Chondrocyte (in vitro differentiated cells): Measurements from ENCODE around the gene WIZ. TPM values are rescaled to one million over a fixed set of nuclear protein-coding genes. Genes with fewer than 3 reads are reported as not detected.

Experiments used
- DNase-seq: peaks from one replicate; pipeline ENCODE4 v3.0.0; 2021; ENCODE audit warnings: mixed read lengths, low spot score
- H3K27ac Mint-ChIP-seq: one replicate; pipeline ENCODE4 v1.8.0; 2021; ENCODE audit warnings: mild to moderate bottlenecking, moderate library complexity, mixed read lengths; ENCODE audit not compliant: unreplicated experiment
- H3K27me3 Mint-ChIP-seq: 2 replicates; pipeline ENCODE4 v1.8.0; 2021; ENCODE audit warnings: low read depth, mixed read lengths
- H3K36me3 Mint-ChIP-seq: 2 replicates; pipeline ENCODE4 v1.8.0; 2021; ENCODE audit warnings: low read depth, mixed read lengths
- H3K4me1 Mint-ChIP-seq: 2 replicates; pipeline ENCODE4 v1.8.0; 2021; ENCODE audit warnings: low read depth, mild to moderate bottlenecking, mixed read lengths
- H3K4me3 Mint-ChIP-seq: one replicate; pipeline ENCODE4 v1.8.0; 2021; ENCODE audit warnings: mild to moderate bottlenecking, moderate library complexity, mixed read lengths; ENCODE audit not compliant: unreplicated experiment
- H3K9me3 Mint-ChIP-seq: 2 replicates; pipeline ENCODE4 v1.8.0; 2021; ENCODE audit warnings: low read depth, mixed read lengths
- total RNA-seq: library from RNA; stranded (reverse); gene quantifications from 3 replicates; pipeline ENCODE4 v1.2.1, GENCODE V29; 2021
- TF ChIP-seq, protein P1 (sequence below): fragments of 200-600 bp; sonication (generic); IDR thresholded peaks from 2 replicates; pipeline ENCODE4 v1.5.0; 2021; ENCODE audit warnings: antibody characterized with exemption, mild to moderate bottlenecking, moderate library complexity

WIZ gene
- total RNA-seq, 1 donor from 2014 or later = 52.4 TPM

GRCh38 chr19:15450528-15450890, 753 bp upstream of the WIZ start:
- peak overlapping the region; percentile 78 for H3K27ac Mint-ChIP-seq
- peaks cover 20% of the 10 kb centered on the region for H3K4me1 Mint-ChIP-seq
- no peaks in the 10 kb centered on the region for H3K9me3 Mint-ChIP-seq
- no peaks in the 10 kb centered on the region for H3K36me3 Mint-ChIP-seq
- peaks cover 12% of the 10 kb centered on the region for H3K27me3 Mint-ChIP-seq
- no peak for DNase-seq
- TF ChIP-seq, protein P1, sequence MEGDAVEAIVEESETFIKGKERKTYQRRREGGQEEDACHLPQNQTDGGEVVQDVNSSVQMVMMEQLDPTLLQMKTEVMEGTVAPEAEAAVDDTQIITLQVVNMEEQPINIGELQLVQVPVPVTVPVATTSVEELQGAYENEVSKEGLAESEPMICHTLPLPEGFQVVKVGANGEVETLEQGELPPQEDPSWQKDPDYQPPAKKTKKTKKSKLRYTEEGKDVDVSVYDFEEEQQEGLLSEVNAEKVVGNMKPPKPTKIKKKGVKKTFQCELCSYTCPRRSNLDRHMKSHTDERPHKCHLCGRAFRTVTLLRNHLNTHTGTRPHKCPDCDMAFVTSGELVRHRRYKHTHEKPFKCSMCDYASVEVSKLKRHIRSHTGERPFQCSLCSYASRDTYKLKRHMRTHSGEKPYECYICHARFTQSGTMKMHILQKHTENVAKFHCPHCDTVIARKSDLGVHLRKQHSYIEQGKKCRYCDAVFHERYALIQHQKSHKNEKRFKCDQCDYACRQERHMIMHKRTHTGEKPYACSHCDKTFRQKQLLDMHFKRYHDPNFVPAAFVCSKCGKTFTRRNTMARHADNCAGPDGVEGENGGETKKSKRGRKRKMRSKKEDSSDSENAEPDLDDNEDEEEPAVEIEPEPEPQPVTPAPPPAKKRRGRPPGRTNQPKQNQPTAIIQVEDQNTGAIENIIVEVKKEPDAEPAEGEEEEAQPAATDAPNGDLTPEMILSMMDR = no peak
- H3K4me3 Mint-ChIP-seq = peak overlapping the region; percentile 58

DNA sequence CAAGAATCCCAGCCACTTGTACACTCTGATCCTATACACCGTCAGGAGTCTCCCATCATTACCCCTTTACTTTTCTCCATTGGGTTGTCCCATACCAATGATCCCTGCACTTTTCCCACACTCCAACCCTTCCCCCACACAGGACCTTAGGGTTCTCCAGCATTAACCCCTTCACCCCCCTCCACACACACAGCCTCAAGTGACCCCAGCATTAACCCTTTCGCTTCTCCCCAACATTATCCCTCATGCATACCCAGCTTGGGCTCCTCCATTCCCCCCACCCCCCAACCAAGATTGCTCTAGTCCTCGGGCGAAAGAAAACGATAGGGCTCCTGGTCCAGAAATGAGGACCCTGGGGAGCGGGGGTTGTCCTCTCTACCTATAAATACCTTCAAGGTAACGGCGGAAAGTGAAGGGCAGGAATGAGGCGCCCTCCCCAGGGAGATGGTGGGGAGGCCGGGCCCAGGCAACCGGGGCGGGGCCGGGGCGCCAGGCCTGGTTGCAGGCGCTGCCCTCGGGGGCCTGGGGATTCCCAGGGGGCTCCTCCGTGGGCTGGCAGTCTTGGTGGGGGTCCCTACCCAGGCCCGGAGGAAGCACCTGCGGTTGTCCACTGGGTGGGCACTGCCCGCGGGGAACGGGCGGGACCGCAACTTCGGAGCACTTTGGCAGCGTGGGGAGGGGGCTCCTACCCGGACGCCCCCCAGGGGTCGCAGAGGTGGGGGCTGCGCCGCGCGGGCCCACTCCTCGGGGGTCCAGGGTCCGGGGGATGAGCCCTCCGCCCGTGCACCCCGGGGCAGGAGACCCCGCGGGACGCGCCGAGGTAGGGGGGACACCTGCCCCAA, 757 bp downstream of the WIZ start:
- H3K36me3 Mint-ChIP-seq = no peaks in the 10 kb centered on the region
- peaks cover 4% of the 10 kb centered on the region for H3K27me3 Mint-ChIP-seq
- peak overlapping the region; percentile 77 for H3K27ac Mint-ChIP-seq
- peaks cover 20% of the 10 kb centered on the region for H3K4me1 Mint-ChIP-seq
- TF ChIP-seq, protein P1 = no peak
- H3K9me3 Mint-ChIP-seq = no peaks in the 10 kb centered on the region
- no peak for DNase-seq
- peak overlapping the region; percentile 69 for H3K4me3 Mint-ChIP-seq

GRCh38 chr19:15448044-15448777, 1.5 kb downstream of the WIZ start:
- no peak for DNase-seq
- peak overlapping the region; percentile 69 for H3K4me3 Mint-ChIP-seq
- no peaks in the 10 kb centered on the region for H3K27me3 Mint-ChIP-seq
- H3K27ac Mint-ChIP-seq = peak overlapping the region; percentile 77
- H3K4me1 Mint-ChIP-seq = peaks cover 18% of the 10 kb centered on the region
- TF ChIP-seq, protein P1 = no peak
- no peaks in the 10 kb centered on the region for H3K36me3 Mint-ChIP-seq
- no peaks in the 10 kb centered on the region for H3K9me3 Mint-ChIP-seq

DNA sequence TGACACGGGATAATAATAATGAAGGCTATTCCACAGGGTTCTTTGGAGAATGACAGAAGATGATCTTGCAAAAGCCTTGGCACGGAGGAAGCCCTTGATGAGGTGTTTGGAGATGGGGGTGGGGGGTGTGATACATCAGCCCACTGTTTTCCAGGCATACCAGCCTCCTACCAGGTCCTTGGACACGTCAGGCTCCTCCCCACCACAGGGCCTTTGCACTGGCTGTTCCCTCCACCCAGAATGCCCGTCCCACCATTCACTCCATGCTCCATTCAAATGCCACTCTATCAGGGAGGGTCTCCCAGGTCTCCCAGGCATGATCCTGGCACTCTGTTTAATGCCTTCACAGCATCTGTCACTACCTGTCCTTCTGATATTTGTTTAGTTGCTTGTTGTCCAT, 2.7 kb downstream of the WIZ start:
- Mint-ChIP-seq H3K4me3 (no peak overlapping the region), H3K36me3 (no peaks in the 10 kb centered on the region), H3K4me1 (peaks cover 12% of the 10 kb centered on the region), H3K9me3 (no peaks in the 10 kb centered on the region), H3K27me3 (no peaks in the 10 kb centered on the region), H3K27ac (no peak overlapping the region)
- no peak for DNase-seq
- TF ChIP-seq, protein P1 = no peak

DNA sequence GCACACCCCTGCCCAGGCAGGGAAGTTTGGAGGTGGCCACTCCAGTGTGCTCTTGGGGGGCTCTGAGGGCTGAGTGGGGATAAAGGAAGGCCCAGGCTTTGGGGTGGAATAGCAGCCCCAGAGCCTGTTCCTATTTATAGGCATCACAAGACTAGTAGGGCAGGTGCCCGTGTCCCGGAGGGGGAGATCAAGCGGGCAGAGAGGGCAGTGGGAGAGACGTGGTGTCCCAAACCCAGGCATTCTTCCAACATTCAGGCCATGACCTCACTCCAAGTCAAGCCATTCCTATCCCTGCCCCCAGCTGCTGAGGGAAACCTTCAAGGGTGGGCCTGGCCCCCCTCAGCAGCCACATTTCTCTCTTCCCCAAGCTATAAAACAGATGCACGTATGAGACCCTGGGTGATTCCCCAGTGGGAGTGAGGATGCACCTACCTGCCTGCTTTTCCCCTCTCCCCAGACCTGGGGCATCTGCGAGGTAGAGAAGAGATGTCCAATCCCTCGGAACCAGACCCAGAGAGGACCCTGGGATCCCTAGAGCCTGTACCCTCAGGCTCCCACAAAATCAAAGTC, 3.9 kb downstream of the WIZ start:
- H3K27me3 Mint-ChIP-seq = no peaks in the 10 kb centered on the region
- H3K9me3 Mint-ChIP-seq = no peaks in the 10 kb centered on the region
- peaks cover 10% of the 10 kb centered on the region for H3K4me1 Mint-ChIP-seq
- TF ChIP-seq, protein P1 = no peak
- no peak for DNase-seq
- no peak overlapping the region for H3K4me3 Mint-ChIP-seq
- no peak overlapping the region for H3K27ac Mint-ChIP-seq
- no peaks in the 10 kb centered on the region for H3K36me3 Mint-ChIP-seq
